Epithelial cell of esophagus (primary cell): ENCODE data around the gene IL2RA.

Experiments used
- DNase-seq: peaks from one replicate; pipeline ENCODE4 v3.0.0; 2010; ENCODE audit warnings: low read depth
- H3K4me3 ChIP-seq: 2 replicates; pipeline ENCODE4 v1.5.1; 2011; ENCODE audit warnings: mild to moderate bottlenecking, low read length, control low read depth
- CTCF ChIP-seq: IDR thresholded peaks from 2 replicates; pipeline ENCODE4 v1.5.1; 2011; ENCODE audit warnings: low read depth, mild to moderate bottlenecking, low read length, control low read depth, inconsistent platforms; ENCODE audit not compliant: insufficient read depth; ENCODE audit errors: missing control alignments

IL2RA gene

GRCh38 chr10:6030940-6031339, 31.2 kb downstream of the IL2RA start:
- TF ChIP-seq CTCF = no peak
- H3K4me3 ChIP-seq = no peak overlapping the region
- no peak for DNase-seq

- DNase-seq = no peak
- no peak overlapping the region for H3K4me3 ChIP-seq
- no peak for TF ChIP-seq CTCF
These were observed 31.9 kb downstream of the IL2RA start for GRCh38 chr10:6030217-6030616.

GRCh38 chr10:6027929-6028328, 34.2 kb downstream of the IL2RA start:
- DNase-seq = no peak
- H3K4me3 ChIP-seq = no peak overlapping the region
- no peak for TF ChIP-seq CTCF

- H3K4me3 ChIP-seq = no peak overlapping the region
- DNase-seq = no peak
- TF ChIP-seq CTCF = no peak
These were observed 36.4 kb downstream of the IL2RA start for GRCh38 chr10:6025683-6026255.

GRCh38 chr10:6024334-6024682, 37.9 kb downstream of the IL2RA start:
- H3K4me3 ChIP-seq = no peak overlapping the region
- TF ChIP-seq CTCF = no peak

GRCh38 chr10:6023661-6024333, 38.4 kb downstream of the IL2RA start:
- H3K4me3 ChIP-seq = no peak overlapping the region
- peak; percentile 6 for DNase-seq
- TF ChIP-seq CTCF = no peak

More at GRCh38 chr10:6024334-6024682, 37.9 kb downstream of the IL2RA start:
- DNase-seq = no peak

- no peak overlapping the region for H3K4me3 ChIP-seq
- no peak for TF ChIP-seq CTCF
- DNase-seq = no peak
These were observed 39.5 kb downstream of the IL2RA start for GRCh38 chr10:6022660-6023059.
